Activated effector memory CD4-positive, alpha-beta T cell treated with anti-CD3 and anti-CD28 coated beads, Interleukin-2, amount 50 U/mL, for 16 hours (primary cell): ENCODE data around the gene ITPR2.
"Not testable (repeated sequence)": the region's sequence is repeated elsewhere in the genome, so short reads cannot be mapped to it uniquely, and the experiment has no call there.

Experiments
- DNase-seq: peaks from one replicate; pipeline ENCODE4 v3.0.0-alpha.2; 2020

The ITPR2 gene

DNA sequence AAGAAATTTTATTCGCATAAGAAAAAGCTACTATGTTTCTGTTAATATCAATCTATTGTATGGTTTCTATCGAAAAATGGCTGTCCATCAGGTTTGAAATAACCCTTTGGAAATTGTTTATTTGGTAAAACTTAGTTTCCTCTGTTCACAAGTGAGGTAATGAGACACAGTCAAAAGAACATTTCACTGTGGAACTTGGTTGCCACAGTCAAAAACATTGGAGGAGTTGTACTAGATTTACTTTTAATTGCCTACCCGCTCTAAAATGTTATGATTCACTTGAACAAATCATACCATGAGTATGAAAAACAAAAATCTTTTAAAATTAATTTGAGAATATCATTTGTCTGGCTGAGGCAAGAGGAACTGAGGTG, 46.5 kb downstream of the ITPR2 start:
- no peak for DNase-seq

DNA sequence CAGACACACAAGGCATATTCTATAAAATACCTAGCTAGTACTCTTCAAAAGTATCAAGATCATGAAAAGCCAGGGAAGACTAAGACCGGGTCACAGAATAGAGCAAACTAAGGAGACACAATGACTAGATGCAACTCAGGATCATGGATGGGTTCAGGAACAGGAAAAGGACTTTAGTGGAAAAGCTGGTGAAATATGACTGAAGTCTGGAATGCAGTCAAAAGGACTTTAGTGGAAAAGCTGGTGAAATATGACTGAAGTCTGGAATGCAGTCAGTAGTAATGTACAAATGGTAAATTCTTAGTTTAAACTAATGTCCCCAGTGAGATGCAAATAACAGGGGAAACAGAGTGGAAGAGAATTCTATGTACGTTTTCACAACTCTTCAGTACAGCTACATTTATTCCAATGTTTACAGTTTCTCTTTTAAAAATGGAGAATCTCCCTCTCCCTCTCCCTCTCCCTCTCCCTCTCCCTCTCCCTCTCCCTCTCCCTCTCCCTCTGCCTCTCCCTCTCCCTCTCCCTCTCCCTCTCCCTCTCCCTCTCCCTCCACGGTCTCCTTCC, 49.1 kb downstream of the ITPR2 start:
- not testable (repeated sequence) for DNase-seq

DNA sequence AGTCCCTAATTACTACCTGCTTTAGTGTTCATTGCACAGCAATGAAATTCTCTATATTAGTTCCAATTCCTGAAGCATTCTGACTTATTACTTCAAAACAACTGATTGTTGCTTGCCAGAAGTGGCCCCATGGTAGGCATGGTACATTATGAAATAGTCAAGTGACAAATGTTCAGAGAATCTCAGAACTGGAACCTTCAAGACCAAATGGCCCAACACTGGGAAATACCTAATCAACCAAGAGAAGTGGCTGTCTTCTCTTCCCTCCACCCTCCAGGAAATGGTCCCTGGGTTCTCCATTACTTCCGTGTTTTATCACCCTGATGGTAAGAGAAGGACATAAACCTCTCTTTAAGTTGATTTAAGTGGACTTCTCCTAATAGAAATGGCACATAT, 49.9 kb downstream of the ITPR2 start:
- no peak for DNase-seq

DNA sequence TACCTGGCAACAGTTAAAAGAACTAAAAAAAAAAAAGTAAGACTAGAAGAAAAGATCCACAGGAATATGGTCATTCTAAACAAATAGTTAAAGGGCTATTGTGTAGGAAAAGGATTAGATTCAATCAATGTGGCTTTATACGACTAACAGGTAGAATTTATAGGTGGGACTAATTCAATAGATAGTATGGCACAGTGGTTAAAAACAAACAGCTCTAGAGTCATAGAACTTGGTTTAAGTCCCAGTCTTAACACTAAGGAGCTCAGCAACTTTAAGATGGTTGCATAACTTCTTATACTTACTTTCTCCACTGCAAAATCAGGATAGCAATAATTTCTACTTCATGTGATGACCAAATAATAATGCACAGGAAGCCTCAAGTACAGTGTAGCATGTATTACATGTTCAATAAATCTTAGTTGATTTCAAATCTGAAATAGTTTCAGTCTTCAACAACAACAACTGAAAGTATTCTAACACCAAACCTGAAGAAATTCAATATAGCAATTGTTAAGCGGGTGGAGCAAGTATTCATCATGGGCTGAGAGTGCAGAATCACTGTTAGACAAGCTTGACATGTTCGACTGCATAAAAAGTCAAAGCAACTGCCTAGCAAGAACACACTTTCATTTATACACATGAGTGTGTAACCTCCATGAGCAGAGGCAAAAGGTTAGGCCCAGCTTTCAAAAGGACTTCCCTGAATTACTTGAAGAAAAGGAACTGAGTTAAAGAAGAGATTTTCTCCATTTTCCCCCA, 50.4 kb downstream of the ITPR2 start:
- no peak for DNase-seq

DNA sequence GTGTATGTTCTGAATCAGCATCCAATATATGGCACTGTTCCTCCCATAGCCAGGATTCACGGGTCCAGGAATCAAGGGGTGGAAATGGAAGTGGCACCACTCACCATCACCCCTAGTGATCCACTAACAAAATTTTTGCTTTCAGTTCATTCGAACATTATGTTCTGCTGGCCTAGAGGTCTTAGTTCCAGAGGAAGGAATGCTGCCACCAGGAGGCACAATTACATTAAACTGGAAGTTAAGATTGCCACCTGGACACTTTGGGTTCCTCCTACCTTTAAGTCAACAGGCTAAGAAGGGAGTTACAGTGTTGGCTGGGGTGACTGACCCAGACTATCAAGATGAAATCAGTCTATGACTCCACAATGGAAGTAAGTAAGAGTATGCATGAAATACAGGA, 52.3 kb downstream of the ITPR2 start:
- DNase-seq = not testable (repeated sequence)

DNA sequence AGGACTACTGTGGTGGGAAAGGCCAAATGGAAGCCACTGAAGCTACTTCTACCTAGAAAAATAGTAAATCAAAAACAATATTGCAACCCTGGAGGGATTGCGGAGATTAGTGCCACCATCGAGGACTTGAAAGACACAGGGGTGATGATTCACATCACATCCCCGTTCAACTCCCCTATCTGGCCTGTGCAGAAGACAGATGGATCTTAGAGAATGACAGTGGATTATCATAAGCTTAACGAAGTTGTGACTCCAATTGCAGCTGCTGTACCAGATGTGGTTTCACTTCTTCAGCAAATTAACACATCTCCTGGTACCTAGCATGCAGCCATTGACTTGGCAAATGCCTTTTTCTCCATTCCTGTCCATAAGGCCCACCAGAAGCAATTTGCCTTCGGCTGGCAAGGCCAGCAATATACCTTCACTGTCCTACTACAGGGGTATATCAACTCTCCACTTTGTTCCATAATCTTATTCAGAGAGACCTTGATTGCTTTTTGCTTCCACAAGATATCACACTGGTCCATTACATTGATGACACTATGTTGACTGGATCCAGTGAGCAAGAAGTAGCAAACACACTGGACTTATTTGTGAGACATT, 54.7 kb downstream of the ITPR2 start:
- DNase-seq = not testable (repeated sequence)

DNA sequence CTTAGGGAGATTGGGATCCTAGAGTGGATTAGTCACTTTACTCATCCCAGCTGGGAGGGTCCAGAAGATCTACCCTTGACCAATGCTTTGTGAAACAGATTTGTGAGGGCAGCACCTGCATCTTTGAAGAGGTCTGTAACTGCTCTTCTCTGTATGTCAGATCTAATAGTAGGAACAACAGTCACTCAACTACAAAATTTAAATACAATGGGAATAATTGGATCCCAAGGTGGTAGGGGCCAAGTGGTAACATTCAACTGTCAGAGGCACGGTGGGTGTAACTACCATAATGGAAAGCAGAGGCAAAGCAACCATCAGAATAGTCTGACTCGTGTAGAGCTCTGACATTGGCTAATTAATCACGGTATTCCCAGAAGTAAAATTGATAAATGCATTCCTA, 55.8 kb downstream of the ITPR2 start:
- no peak for DNase-seq

DNA sequence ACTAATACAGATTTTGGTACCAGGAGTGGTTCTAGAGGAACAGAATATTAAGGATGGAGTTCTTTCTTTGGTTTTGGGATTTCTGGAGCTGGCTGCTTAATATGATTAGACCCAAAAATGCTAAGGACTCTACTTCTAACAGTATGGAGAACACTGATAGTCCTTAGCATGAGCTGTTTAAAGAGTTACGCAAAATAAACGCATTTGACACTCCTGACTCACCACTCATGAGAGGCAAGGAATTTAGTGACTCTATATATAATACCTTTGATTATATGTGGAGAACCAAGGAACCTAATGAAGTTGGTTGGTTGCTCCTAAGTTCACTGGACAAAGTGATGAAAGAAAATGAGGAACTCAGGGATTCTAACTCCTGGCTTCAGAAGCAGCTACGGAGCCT, 57.0 kb downstream of the ITPR2 start:
- DNase-seq = not testable (repeated sequence)

DNA sequence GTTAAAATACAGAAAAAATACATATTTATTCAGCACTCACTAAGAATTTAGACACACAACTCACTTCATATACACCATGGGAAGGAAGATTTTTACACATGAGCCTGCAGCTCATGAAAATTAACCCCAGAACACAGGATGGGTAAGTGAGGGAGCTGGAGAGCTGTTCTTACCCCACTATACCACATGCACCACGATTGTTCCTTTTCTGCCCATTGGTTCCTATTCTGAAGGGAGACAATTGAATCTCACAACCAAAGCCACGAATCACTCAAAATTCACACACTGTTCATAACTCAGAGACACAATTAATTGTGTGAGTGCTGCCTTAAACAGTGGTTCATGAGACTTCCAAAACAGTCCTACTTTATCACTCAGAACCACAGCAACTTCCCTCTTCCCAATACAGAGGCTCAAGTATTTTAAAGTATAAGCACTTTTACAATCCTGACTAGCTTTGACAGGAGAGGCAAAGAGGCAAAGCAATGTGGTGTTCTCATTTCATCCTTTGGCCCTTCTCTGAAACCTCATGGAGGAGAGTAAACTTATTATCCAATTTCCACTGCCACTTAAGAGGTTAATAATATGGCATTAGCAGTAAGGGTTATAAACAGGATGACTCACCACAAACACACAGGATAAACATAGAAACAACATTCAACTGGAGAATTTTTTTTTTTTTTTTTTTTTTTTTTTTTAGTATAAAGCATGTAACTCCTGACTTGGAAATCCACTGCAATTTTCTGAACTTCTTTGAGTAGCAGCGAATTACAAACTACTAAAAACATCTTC, 59.5 kb downstream of the ITPR2 start:
- no peak for DNase-seq

DNA sequence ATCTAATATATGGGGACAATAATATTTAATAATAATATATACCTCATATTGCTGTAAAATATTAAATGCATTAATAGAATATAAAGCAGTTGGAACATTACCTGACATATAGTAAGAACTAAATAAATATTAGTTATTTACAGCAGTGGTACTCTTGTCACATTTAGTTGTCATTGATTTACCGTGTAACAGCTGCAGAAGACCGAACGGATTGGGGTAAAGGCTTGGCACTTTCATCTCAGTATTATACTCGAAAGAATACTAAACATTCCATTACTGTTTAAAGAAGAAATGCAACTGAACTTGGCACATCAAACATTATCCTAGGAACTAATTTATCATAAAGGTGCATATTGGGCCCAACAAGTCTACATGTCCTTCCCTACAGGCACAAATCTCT, 61.1 kb downstream of the ITPR2 start:
- DNase-seq = no peak

DNA sequence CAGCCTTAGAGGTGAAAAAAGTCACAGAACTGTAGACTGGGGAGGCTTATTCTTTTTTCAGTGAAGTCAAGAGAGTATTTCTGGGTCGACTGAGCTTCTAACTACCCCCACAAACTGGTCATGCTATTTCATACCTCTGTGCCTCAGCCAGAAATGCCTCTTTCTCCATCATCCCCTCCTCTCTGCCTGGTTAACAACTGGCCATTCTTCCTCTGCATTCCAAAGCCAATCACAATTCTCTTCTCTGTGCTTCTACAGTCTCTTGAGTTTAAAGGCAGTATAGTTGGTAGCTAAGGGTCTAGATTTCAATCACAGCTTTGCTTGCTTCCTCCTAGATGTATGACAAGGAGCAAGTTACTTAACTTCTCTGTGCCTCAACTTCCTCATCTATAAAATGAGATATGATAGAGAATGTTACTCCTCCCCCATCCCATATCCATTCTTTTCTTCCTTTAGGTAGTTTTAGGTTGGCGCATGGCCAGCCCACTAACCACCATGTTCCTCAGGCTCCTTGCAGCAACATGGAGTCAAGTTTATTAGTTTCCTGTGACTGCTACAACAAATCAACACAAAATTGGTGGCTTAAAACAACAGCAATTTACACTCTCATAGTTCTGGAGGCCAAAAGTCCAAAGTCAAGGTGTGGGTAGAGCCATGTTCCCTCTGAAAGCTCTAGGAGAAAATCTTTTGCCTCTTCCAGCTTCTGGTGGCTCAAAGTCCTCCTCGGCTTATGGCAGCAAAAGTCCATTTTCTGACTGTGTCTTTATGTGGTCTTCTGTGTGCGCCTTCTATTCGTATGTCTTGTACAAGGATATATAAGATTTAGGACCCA, 62.5 kb downstream of the ITPR2 start:
- DNase-seq = no peak

DNA sequence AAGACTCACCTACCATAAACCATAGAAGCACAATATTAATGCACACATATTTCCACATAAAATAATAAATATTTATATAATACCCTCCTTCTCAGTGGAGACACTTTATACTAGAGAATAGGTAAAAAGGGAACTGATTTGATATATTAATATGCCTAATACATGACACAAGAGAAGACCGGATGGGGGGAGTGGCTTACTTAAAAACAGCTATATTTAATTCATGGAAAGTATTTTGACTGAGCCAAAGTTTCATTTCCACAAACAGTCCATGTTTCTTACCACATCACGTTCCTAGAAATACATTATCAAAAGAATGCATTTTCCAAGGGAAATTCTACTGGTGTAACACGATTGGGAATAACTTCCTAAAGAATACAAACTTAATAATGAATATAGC, 63.4 kb downstream of the ITPR2 start:
- DNase-seq = no peak

DNA sequence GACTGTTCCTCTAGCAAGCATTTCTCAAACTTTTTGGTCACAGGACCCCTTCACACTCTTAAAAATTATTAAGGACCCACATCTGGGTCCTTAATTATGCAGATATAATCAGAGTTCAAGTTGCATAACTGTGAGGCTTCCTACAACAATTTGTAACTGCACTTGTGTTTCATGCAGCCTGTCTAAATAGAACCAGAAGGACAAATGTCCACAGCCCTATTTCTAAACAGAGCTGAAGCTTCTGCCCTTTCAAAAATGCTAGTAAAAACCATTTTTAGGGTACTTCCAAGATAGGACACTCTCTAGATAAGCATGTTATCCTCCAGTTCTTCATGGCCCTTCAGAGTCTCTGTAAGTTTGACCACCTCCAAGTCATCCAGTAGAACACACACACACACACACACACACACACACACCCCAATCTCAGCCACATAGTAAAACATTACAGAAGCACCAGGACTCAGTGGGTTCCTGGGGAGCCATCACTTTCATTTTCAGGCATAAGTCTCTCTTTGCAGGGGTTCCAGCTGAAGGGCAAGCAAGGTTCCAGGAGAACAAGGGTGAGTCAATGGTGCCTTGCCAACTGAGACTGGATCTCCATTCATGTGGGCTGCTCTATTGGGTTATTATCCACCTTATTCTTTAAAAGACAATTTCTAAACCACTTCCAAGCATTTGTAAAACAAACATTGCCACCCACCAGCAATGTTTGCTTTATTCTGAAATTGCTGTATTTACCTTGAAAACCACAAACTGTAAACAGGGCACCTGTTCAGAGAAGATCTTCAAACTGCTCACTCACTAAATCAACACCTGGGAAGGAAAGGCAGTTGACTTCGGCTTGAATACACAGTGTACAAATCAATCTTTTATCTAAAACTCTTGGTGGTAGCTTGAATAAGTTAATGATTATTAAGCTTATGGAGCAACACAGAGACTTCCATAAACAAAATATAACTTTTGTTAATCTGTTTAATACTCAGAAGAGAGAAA, 64.1 kb downstream of the ITPR2 start:
- DNase-seq = no peak

DNA sequence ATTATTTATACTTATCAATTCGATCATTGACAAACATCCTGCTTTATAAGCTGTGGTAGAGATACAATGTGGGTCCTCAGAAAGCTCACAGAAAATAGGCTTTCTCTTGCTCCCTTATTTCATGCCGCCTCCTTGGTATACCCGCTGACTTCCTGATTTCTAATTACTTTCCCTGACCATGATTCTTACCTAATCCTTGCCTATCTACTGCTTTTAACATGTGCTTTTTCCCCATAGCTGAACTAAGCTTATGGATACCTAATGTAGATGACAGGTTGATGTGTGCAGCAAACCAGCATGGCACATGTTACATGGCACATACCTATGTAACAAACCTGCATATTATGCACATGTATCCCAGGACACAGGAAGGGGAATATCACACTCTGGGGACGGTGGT, 65.1 kb downstream of the ITPR2 start:
- DNase-seq = no peak

DNA sequence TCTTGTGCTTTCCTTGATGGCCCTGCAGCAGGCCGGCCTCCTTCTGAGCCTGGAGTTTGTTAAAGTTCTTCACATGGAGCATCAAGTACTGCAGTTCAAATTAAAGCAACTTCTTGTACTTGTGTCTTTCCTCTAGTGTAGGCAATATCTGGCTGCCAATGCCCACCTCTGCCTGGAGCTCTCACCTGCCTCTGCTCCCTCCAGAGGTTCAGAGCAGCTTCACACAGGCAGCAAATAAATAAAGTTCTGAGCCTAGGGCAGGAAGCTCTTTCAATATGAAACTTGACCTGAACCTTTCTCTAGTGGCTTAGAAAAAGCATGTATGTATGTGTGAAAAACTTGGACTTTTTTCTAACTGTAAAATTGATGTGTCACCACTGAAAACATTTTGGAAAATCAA, 65.9 kb downstream of the ITPR2 start:
- DNase-seq = no peak

DNA sequence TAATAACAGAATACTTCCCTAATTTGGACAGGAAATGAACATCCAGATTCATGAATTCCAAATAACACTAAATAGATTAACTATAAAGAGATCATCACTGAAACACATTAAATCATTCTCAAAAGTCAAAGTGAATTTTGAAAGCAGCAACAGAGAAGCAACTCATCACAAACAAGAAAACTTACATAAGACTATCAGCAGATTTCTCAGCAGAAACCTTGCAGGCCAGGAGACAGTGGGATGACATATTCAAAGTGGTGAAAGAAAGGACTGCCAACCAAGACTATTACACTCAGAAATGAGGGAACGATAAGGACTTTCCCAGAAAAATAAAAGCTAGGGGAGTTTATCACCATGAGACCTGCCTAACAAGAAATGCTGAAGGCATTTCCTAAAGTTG, 70.8 kb downstream of the ITPR2 start:
- no peak for DNase-seq

DNA sequence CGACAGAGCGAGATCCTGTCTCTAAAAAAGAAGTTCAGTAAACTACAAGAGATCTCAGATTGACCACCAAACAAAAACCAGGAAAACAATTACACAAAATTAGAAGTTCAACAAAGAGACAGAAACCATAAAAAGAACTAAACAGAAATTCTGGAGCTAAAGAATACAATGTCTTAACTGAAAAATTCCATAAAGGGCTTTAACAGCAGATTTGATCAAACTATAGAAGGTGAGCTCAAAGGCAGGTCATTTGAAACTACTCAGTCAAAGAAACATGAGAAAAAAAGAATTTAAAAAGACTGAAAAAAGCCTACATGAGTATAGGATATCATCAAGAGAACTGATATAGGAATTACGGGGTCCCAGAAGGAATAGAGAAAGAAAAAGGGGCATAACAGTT, 71.2 kb downstream of the ITPR2 start:
- DNase-seq = no peak

DNA sequence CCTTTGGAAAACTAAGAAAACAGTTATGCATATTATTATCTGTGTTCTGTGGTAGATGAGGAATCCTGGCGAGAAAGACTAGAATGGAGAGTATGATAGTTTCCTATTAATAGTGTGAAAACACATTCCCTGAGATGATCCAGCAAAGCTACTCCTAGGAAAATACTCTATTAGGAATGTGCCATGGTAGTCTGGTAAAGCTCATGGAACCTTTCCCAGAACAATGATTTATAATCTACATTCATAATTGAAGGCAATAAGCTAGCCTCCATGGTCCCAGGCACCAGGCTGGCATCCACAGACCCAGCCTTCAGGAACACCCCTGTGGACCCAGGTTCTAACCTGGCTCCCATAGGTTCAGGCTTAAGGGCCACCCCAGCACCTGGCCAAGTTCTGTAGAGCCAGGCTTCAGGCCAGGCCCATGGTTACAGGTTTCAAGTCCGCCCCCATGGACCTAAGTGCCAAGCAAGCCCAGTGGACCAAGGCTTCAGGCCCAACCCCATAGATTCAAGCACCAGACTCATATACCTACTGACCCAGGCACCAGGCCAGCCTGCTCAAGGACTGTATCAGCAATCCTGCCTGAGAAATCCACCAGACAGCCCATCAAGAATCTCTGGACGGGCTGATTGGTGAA, 72.2 kb downstream of the ITPR2 start:
- DNase-seq = no peak

DNA sequence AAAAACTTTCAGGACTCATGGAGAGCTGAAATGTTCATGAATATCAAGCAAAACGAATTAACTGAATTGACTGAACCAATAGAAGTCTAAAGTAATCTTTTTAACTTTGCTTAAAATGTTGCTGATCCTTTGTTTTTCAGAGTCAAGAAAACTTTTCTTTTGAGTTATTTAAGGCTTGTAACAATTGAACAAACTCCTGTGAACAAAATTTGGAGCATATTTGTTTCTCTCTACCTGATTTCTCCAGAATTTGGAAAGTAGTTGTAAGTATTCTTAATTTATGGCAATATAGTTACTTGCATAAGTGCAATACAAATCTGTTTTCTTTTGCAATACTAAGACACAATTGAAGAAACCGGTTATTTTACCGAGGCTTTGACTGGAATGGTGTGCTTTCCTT, 77.6 kb downstream of the ITPR2 start:
- DNase-seq = not testable (repeated sequence)

DNA sequence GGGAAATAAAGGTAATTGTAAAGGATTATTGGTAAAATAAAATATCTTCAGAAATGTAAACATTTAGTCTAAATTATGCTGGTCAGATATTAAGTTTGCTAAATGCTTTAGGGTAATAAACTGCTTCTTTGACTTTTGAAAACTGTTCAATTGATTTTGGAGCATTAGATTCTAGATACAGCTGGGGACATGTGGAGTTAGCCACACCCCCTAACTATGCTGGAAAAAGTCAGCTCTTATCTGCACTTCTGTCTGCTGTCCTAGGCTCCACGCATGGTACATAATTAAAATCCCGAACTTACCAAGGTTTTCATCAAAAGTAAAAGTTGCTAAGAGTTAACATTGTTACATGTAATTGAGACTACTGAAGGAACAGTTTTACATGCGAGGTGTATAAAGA, 78.8 kb downstream of the ITPR2 start:
- DNase-seq = no peak

DNA sequence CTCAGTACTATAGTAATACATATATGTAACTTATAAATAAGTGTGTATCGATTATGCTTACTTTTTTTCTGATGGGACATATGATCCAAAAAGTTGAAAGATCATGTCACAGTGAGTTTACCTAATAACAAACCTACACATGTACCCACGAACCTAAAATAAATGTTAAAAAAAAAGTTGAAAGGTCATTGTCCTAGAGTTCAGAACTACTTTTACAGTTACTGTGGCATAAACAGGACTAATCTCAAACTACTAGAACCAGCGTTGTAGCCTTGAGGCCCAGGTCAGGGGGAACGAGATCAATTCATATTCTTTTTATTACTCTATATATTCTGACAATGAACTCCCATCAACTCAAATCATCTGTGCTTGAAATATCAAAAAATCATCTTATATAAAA, 81.8 kb downstream of the ITPR2 start:
- no peak for DNase-seq
